Astrocyte of the hippocampus (primary cell): ENCODE data around the gene DOC2B.
"Not testable (repeated sequence)": the region's sequence is repeated elsewhere in the genome, so short reads cannot be mapped to it uniquely, and the experiment has no call there.

Experiments used
- DNase-seq: peaks from one replicate; pipeline ENCODE4 v3.0.0; 2011; ENCODE audit warnings: low read depth, low spot score

Gene DOC2B

DNA sequence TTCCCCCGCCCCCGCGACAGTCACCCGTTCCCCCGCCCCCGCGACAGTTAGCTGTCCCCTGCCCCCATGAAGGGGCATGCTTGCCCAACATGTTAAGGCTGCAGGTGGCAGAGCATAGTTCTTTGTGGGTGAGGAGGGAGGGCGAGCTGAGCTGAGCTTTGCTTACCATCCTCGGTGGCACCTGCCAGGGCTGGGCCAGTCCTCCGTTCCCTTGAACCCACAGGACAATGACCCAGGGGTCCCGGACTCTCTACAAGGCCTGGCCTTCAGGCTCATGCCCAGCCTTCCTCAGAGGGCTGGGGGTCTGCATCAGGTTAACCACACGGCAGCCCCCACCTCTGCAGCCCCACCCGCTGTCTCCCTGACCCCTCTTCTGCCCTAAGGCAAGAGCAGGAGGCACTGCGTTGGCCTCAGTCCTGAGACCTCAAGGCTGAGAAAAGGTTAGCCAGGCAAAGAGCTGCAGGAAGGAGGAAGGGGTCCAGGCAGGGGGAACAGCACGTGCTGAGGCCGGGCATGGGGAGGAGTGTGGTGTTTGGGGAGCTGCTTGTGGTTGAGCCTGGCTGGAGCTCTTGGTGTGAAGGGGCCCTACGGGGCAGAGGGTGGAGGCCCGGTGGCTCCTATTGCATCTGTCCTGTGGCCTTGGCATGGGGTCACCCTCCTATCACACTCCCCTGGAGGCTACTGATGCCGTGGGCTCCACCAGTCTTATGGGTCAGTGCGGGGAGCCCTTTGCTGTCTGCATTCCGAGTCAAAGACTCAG is 11.4 kb upstream of the DOC2B start:
- no peak for DNase-seq

- no peak for DNase-seq
These were observed 8.0 kb upstream of the DOC2B start for GRCh38 chr17:189444-189843.

DNA sequence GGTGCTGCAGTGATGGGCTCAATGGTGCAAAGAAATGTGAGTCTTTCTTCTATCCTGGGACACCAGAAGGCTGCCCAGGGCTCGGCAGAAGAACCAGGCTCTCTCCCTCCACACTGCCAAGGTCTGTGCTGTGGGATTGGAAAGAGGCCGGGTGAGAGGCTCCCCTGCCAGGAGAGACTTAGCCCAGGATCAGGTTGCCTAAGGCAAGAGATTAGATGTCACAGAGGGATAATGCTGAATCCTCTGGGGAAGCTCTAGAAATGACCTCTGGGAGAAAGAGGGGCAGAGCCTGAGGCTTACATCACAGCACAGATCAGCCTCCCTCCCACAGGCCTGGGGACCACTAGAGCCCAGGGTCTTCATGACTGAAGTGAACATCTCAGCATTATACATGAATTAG is 5.7 kb upstream of the DOC2B start:
- DNase-seq, result no peak

DNA sequence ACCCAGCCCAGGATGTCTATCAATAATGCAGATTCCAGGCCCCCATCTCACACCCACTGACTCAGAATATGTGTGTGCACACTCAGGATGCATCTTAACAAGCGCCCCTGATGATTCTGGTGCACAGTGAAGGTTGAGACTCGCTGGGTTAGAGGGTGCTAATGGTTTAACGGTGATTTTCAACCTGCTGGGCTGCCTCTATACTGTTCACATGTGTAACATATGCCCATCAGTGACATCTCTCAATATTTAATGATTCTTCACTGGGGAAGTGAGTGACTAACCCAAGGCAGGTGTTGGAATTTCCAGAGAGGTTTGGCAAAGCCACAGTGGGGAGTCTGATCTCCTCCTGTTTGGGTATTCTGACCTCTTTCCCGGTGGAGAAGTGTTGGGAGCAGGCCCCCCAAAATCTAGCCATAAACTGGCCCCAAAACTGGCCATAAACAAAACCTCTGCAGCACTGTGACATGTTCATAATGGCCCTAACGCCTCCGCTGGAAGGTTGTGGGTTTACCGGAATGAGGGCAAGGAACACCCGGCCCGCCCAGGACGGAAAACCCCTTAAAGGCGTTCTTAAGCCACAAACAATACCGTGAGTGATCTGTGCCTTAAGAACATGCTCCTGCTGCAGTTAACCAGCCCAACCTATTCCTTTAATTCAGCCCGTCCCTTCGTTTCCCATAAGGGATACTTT is 4.1 kb upstream of the DOC2B start:
- DNase-seq, result peak; percentile 31

GRCh38 chr17:183021-183420 is 1.6 kb upstream of the DOC2B start:
- no peak for DNase-seq

DNA sequence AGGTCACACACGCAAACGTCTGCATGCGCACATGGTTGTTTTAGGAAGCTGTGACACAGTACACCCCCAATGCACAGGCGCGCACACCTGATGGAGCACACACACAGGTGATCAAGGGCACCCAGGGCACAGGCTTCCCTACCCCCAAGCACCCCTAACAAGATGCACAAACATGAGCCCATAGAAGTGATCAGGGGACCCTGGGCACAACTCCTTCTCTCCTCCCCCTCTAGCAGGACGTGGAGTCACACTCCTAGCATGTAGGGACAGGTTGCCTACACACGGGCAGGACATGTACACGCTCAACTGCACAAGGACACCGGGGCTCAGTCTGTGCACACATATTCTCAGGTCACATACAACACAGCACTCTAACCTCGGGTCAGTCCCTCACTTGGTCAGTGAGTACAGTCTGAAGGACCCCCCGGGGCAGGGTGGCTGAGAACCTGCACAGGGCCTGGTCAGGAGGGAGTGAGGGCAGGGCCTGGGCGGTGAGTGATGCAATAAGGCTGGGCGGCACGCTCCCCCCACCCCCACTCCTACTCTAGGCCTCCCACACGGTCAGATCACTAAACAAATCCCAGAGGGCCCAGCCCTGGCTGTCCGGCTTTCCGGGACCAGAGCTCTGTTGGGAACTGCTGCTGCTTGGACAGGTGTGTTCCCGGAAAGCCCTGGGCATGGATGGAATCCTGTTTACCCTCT is 751 bp upstream of the DOC2B start:
- no peak for DNase-seq

DNA sequence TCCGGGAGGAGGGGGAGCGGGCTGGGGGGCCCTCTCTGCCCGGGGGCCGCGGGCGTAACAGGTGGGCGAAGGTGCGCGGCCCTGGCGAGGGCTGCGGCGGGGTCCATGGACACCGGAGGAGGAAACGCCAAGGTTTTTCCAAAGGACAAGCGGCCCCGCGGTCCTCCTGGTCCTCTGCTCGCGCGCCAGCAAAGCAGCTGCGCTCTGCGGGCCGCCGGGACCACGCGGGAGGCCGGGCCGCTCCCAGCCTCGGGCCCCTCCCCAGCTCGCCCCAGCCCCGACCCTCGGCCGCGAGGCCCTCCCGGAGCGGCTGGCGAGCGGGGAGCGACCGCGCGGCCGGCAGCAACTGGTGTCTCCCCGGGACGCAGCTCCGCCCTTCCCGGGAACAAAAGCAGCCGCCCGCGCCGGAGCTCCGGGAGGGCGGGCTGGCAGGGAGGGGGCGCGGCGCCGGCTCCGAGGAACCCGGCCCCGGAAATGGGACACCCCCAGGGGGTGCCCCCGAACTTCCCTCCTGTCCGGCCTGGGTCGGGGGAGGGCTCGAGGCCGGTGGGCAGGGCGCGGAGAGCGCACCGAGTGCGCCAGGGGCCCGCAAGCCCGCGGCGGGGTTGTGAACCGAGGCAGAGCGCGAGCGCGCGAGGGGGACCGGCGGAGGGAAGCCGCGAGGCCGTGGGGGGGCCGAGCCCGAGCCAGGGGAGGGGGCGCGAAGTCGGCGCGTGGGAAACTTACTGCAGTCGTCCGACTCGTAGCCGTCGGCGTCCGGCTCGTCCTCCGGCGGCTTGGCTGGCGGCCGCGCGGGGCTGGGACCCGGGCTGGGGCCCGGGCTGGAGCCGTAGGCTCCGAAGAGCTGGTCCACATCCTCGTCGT is 837 bp downstream of the DOC2B start:
- DNase-seq, result peak; percentile 23

GRCh38 chr17:179781-180380 is 1.6 kb downstream of the DOC2B start:
- DNase-seq, result no peak

- DNase-seq, result no peak
These were observed 2.4 kb downstream of the DOC2B start for GRCh38 chr17:179066-179432.

DNA sequence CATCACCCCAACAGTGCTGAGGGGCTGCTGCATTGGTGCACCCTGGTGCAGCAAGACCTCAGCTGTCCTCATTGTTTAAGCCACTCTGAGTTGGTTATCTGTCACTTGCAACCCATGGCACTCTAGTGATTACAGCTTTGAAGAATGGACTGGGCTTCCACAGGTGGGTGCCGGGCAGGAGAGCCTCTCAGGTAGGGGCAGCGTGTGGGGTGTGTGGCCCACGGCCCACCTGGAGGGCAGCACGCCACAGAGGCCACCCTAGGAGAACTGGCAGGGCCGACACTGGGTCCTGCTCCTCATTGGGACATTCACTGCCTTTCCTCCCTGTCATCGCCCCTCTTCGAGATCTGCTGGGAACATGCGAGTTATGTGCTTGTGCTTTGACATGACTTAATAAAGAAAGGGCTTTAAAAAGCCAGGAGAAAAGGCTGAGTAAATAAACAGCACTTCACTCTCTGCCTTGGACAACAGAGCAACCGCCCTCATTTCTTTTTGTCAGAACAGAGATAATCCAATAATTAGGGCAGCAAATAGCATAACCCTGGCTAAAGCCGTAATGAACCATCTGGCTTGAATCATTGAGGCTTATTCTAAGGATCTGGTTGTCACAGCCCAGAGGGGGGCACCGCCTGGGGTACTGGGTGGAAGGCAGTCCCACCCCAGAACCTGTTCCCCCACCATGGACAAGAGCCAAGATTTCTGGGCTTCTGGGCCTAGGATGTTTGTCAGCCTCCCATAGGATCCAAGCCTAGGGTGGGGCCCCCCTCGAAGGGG is 3.0 kb downstream of the DOC2B start:
- no peak for DNase-seq

- no peak for DNase-seq
These were observed 3.7 kb downstream of the DOC2B start for GRCh38 chr17:177762-178161.

DNA sequence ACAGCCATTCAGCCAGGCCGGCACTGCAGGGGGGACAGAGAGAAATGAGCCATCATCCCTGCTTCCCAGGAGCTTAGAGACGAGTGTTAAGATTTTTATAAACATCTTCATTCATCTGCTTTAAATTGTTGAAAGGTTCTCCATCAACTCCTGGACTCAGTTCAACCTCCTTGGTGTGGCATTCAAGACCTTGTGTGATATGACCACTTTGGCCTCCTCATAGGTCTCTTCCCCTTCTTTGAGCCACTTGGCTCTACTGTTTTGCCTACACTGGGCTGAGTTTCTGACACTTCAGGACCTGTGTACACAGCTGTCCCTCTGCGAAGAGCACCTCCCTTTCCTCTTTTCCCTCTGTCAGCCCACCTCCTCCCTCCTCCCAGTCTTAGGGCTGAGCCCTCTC is 4.3 kb downstream of the DOC2B start:
- no peak for DNase-seq

GRCh38 chr17:173166-173911 is 8.1 kb downstream of the DOC2B start:
- no peak for DNase-seq

DNA sequence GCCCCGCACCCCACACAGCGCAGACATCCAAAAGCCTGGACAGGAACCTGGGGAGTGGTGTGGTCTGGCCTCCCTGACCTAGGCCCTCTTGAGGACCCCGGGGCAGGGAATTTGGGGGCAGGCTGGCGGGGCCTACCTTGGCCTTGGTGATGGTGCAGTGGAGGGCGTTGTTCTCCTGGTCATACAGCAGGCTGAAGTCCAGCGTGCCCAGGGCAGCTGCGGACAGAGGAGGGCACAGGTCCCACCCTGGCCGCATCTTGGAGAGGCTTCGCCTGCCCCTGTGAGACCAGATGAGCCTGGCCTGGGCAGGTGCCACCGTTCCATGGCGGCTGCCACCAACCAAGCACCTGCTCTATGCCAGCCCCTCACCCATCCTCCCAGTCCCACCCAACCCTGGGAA is 9.0 kb downstream of the DOC2B start:
- DNase-seq, result no peak

GRCh38 chr17:171871-172270 is 9.6 kb downstream of the DOC2B start:
- no peak for DNase-seq

DNA sequence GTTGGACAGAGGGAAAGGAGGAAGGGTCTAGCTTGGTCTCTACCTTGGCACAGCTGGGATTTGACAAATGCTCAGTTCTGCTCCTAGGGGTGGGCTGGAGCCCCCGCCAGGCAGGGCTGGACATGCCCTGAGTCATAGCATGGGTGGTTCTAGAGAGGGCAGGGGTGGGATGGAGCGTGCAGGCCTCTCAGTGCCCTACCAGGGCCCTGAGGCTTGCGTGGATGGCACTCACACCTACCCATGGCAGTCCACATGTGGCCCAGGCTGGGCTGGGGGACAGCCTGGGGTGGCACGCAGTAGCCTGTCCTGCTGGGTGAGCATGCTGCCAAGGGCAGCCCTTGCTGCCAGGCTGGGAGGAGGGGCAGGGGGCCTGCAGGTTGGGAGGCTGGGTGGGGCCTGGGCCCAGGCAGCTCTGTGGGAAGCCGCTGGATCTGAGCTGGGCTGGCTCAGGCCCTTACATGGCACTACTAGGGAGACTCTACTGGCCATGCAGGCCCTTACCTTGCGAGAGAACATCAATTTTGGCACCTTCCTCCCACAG is 11.2 kb downstream of the DOC2B start:
- no peak for DNase-seq

- DNase-seq, result not testable (repeated sequence)
These were observed 12.8 kb downstream of the DOC2B start for GRCh38 chr17:168614-169013.

DNA sequence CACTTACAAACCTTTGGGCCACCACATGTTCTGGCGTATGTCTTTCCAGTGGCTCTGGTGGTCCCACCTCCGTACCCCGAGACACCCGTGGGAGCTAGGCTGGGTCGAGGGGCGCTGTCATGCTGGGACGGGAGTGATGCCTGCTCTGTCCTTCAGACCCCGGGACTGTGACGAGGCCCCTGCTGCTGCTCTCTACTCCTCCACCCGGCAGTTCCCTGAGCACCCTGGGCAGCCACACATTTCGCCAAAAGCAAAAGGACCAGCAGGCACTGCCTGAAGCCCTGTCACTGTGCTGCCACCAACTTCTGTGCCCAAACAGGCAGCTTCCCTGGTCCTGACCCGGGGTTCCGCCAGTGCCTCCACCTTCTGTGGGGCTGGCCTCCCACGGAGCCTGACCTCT is 15.5 kb downstream of the DOC2B start:
- no peak for DNase-seq
